Progenitor cell of endocrine pancreas (in vitro differentiated cells): ENCODE data around the gene PROC. TPM values are rescaled to one million over a fixed set of nuclear protein-coding genes. Genes with fewer than 3 reads are reported as not detected.

Experiments
- DNase-seq: peaks from one replicate; pipeline ENCODE4 v3.0.0; 2021; ENCODE audit warnings: low spot score; ENCODE audit not compliant: unreplicated experiment
- H3K27ac Mint-ChIP-seq: 2 replicates; pipeline ENCODE4 v1.8.0; 2021; ENCODE audit warnings: mild to moderate bottlenecking, moderate library complexity, mixed read lengths
- H3K27me3 Mint-ChIP-seq: 2 replicates; pipeline ENCODE4 v1.8.0; 2021; ENCODE audit warnings: mixed read lengths
- H3K36me3 Mint-ChIP-seq: 2 replicates; pipeline ENCODE4 v1.8.0; 2022; ENCODE audit warnings: mixed read lengths; ENCODE audit not compliant: insufficient read depth
- H3K4me1 Mint-ChIP-seq: 2 replicates; pipeline ENCODE4 v1.8.0; 2021; ENCODE audit warnings: low read depth, mixed read lengths
- H3K4me3 Mint-ChIP-seq: 2 replicates; pipeline ENCODE4 v1.8.0; 2021; ENCODE audit warnings: low read depth, mild to moderate bottlenecking, moderate library complexity, mixed read lengths
- H3K9me3 Mint-ChIP-seq: 2 replicates; pipeline ENCODE4 v1.8.0; 2021; ENCODE audit warnings: low read depth, mixed read lengths
- CTCF ChIP-seq: fragments of 200-600 bp; sonication (generic); IDR thresholded peaks from one replicate; pipeline ENCODE4 v1.5.0; 2021; ENCODE audit warnings: antibody characterized with exemption, mild to moderate bottlenecking; ENCODE audit not compliant: unreplicated experiment
- total RNA-seq: library from RNA; stranded (reverse); gene quantifications from 2 replicates; pipeline ENCODE4 v1.2.1, GENCODE V29; 2021

PROC gene
- total RNA-seq, 1 donor from 2014 or later, result 18.7 TPM

DNA sequence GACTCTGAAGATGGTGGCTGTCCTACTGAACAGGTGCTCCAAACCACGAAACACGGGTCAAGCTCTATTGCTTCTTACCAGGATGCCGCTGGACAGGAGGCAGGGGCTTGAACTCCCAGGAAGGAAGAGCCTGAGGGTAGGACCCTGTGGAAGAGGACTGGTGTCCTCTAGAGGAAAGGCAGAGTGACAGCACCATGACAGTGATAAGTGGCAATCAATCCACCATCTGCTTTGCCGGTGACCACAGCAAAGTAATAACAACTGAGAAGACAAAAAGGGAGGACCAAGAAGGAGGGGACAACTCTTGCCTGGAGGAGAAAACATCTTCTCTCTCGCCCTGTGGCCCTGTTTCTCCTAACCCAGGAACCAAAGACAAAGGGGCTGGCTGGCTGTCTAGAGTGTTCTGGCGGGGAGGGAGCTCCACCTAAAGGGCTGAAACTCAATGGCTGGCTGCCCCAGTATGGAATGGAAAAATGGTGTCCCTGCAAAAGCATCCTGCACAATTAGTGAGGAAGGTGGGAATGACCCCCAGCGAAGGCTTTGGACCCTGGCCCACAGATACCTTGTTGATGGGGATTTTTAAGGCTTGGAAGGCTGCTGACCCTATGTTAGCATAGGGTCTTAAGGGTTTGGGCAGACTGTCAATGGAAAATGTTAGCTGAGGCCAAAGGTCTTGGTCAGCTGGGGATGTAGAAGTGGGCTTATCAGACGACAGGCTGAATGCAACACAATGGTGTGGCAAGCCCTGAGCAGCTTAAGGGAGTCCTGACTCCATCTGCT, 35.4 kb downstream of the PROC start:
- peaks cover 34% of the 10 kb centered on the region for H3K4me1 Mint-ChIP-seq
- H3K27me3 Mint-ChIP-seq, result no peaks in the 10 kb centered on the region
- no peak for TF ChIP-seq CTCF
- no peak overlapping the region for H3K4me3 Mint-ChIP-seq
- no peak for DNase-seq
- no peak overlapping the region for H3K27ac Mint-ChIP-seq
- H3K9me3 Mint-ChIP-seq, result no peaks in the 10 kb centered on the region
- no peaks in the 10 kb centered on the region for H3K36me3 Mint-ChIP-seq

- no peak for TF ChIP-seq CTCF
- no peaks in the 10 kb centered on the region for H3K9me3 Mint-ChIP-seq
- DNase-seq, result no peak
- peaks cover 32% of the 10 kb centered on the region for H3K4me1 Mint-ChIP-seq
- H3K27ac Mint-ChIP-seq, result peak overlapping the region; percentile 76
- no peak overlapping the region for H3K4me3 Mint-ChIP-seq
- no peaks in the 10 kb centered on the region for H3K27me3 Mint-ChIP-seq
- no peaks in the 10 kb centered on the region for H3K36me3 Mint-ChIP-seq
Observed at GRCh38 chr2:127454595-127455565, 36.7 kb downstream of the PROC start.

DNA sequence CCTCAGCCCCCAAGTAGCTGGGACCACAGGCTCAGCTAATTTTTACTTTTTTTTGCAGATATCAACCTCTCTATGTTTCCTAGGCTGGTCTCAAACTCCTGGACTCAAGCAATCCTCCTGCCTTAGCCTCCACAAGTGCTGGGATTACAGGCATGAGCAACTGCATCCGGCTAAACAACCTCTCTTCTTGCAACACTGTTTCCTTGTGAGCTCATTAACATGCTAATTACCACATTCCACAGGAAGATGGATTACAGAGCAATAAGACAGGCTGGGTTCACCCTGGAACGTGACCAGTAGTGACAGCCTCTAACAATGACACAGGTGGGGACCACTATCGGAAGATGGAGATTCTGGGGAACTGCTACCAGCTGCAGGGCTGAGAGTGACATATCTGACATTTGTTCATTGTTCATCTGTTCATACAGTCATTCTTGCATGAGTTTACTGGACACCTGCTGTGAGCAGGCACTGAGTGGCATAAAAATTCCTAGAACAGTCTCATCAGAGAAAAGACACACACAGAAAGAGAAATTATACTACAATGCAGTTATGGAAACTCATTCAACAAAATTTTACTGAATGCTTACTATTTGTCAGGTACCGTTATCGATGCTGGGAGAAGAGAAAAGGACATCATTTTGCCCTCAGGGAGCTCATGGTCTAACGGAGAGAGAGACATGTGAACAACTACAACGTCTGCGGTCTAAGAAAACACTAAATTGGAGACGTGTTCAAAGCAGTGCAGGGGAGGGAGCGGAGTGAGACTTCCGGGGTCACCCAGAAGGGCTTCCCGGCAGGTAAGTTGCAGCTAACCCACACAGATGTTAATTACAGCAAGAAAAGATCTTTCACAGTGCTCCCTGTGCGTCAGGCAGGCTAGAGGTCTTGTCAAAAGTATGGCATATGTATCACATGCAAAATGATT, 37.6 kb downstream of the PROC start:
- Mint-ChIP-seq H3K27me3 (no peaks in the 10 kb centered on the region), H3K4me3 (no peak overlapping the region), H3K36me3 (no peaks in the 10 kb centered on the region), H3K27ac (peak overlapping the region; percentile 5), H3K9me3 (no peaks in the 10 kb centered on the region), H3K4me1 (peaks cover 29% of the 10 kb centered on the region)
- no peak for TF ChIP-seq CTCF
- no peak for DNase-seq

- Mint-ChIP-seq H3K27ac (no peak overlapping the region), H3K4me3 (no peak overlapping the region)
Observed at GRCh38 chr2:127456960-127457359, 38.7 kb downstream of the PROC start.

More at GRCh38 chr2:127456960-127457359, 38.7 kb downstream of the PROC start:
- no peaks in the 10 kb centered on the region for H3K36me3 Mint-ChIP-seq
- H3K4me1 Mint-ChIP-seq, result peaks cover 29% of the 10 kb centered on the region
- no peak for DNase-seq
- TF ChIP-seq CTCF, result no peak
- no peaks in the 10 kb centered on the region for H3K27me3 Mint-ChIP-seq
- H3K9me3 Mint-ChIP-seq, result no peaks in the 10 kb centered on the region
